ENCODE results near the gene ARG1.

ARG1 gene

DNA sequence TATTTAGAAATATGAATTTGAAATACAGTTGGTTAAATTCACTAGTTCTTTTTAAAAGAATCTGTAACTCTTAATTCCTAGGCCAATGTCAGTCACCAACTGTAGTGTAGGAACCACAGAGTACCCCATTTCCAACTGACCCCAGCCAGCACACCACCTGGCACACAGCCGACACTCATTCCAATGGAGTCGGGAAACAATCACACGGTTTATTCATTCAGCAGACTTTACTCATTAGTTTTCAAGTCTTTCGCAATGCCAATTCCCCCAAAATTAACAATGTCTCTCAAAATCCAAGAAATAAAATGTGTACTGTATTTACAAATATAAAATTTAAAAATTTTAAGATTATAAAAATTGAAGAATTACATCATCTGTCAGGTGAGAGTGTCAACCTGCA is 13.5 kb downstream of the ARG1 start:
- DNase-seq (ENCODE audit: low read depth), result no peak

DNA sequence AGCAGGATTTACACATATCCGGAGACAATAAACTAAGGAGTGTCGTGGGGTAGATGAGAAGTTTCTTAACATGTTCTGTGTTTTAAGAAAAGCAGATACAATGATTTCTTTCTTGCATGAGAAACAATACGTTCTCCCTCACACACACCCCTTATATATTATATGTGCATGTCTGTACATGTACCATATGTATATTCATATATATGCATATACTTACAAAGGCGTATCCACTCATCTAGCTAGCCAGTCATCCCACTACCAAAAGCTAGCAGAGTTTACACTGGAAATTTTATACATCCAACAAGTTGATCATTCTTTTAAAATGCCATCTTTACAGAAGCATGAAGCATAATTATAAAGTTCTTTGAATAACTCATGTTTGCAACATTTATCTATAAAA is 14.9 kb downstream of the ARG1 start:
- DNase-seq (ENCODE audit: low read depth), result no peak

GRCh38 chr6:131588643-131589042 is 15.6 kb downstream of the ARG1 start:
- DNase-seq (ENCODE audit: low read depth), result no peak

DNA sequence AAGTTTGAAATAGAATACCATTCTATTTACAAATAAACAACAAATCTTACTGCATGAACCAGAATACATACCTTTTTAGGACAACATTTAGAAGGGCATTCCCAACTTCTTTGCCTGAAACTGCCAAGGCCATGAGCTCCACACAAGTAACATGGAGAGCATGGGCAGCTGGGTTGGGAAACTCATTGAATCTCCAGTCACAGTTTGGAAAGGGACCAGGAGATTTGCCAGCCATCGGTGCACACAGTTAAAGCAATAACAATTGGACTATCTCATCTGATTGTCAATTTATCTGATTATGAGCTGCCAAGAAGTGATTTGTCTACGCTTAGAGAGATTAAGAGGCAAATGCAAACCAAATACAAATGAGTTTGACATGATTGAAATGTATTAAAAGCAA is 19.9 kb downstream of the ARG1 start:
- no peak for DNase-seq (ENCODE audit: low read depth)

- DNase-seq (ENCODE audit: low read depth), result no peak
Observed at GRCh38 chr6:131594074-131594473, 21.0 kb downstream of the ARG1 start.

DNA sequence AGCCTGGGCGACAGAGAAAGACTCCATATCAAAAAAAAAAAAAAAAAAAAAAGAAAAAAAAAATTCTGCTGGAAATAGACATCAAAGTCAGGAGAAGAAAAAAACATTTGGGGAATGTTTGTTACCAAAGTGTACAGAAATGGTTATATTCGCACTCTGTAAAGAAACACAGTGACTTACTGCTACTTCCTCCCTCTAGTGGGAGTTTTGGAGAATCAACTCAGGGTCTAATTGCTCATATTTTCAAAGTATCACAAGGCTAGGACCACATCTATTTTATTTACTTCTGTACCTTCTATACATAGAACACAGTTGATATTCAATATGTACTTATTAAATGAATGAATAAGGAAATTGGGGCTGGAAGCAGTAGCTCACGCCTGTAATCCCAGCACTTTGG is 24.4 kb downstream of the ARG1 start:
- DNase-seq (ENCODE audit: low read depth), result no peak

- no peak for DNase-seq (ENCODE audit: low read depth)
Observed at GRCh38 chr6:131600716-131601115, 27.7 kb downstream of the ARG1 start.

DNA sequence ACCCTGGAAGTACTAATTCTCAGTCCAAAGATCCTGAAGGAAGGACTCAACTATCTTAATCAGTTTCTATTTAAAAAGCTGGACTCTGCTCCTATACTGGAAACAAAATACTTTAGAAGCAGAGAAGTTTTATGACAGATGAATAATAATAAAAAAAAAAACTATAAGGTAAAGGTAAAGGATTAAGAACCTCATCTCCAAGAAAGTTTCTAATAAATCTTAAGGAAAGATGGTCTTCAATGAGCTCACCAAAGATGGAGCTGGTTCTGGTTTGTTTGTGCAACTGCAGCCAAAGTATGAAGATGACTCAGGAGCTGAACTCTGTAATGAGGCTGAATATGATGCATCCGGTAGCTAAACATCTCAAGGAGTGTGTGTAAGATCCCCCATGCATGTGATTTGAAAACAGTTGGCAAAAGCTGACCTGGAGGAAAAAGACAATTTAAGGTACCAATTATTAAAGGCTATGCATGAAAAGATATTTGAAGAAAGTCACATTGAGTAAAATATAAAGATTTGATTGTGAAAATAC is 29.8 kb downstream of the ARG1 start:
- DNase-seq (ENCODE audit: low read depth), result no peak

GRCh38 chr6:131613296-131613925 is 40.4 kb downstream of the ARG1 start:
- no peak for DNase-seq (ENCODE audit: low read depth)

GRCh38 chr6:131615275-131615674 is 42.2 kb downstream of the ARG1 start:
- no peak for DNase-seq (ENCODE audit: low read depth)

DNA sequence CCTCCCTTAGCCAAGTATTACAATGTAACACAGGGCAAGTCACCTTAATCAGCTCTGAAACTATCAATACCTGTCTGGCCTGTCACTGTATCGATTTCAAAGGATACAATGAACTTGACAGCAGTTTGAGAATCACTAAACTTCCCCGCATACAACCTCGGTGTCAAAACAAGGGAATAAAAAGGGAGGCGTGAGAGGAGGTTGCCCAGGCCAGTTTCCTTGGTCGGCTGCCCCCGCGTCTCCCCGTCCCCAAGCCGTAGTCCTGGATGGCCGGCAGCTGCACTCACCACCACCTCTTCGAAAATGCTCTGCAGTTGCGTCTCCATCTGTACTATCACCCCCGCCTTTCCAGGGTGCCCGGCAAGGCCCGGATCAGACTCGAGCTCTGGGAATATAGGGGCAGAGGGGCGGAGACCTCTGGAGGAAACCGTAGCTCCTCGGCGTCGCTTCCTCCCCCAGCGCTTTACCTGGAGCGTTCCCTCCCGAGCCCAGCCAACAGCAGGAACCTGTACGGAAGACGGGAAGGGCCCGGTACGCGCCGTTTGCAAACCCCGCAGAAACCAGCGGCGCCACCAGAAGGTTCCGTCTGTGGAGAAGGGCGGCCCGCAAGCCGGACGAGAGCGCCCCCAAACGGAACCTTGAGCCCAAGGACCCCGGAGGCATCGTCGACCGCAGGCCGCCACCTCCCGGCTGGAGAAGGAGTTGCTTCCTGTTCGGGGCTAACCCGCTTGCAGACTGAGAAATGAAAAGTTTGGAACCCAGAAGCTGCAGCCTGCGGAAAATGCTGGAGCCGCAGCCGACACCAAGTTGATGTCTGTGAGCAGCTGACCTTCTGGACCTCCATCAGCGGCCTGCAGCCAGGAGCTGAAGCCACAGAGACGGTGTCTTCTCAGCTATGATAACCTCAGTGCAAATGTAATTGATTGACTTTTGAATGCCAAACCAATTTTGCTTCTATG is 55.0 kb downstream of the ARG1 start, which contains the start of gene MED23:
Gene MED23, minus strand, starts transcription at position 519 of the 959 bp plus-strand sequence. Its CDS starts 193 bp downstream, at position 326.
- DNase-seq (ENCODE audit: low read depth), result peak; percentile 91

DNA sequence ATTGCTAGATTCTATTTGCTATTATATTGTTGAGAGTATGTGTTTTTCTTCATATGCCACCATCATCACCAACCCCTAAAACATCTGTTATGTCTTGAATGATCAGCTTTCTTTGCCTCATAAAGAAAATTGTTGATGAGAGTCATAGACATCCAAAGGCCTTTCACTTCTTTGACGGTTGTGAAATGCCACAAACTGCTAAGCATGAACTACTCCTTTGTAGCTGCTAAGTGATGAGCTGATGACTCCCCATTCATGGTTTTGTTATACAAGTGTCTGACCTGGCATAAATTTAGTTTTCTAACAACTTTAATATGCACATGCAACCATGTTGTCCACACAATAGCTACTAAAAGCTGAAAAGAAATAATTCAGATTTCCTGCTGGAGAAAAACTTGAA is 55.7 kb downstream of the ARG1 start:
- DNase-seq (ENCODE audit: low read depth), result no peak

- no peak for DNase-seq (ENCODE audit: low read depth)
Observed at GRCh38 chr6:131629651-131630050, 56.6 kb downstream of the ARG1 start.

DNA sequence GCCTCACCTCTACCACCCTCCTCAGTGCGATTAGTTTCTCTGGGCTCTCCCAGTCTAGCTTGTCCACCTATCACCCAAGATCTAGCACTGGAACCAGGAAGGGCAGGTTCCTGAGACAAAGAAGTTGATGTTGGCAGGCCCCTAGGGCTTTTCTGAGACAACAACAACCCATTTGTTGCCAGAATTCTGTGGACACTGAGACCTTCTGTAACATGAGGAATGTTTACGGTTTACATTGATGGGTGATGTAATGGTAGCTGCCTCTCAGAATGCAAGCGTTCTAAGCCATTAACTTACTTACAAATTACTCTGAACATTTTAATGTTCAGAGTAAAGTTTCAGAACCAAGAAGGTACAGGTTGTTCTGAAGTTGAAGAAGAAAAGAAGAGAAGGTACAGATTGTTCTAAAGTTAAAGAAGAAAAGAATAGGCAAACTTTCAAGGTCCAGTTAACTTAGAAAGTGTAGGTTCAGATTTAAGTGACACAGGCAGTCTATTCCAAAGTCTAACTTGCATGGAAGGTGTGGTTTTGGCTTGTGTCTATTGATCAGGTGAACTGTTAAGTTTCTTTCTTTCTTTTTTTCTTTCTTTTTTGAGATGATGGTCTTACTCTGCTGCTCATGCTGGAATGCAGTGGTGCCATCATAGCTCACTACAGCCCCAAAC is 58.7 kb downstream of the ARG1 start:
- DNase-seq (ENCODE audit: low read depth), result no peak
